HG03159 (cell line): ENCODE data around the gene ATRNL1.
A peak's percentile ranks its signal among the peaks of the same experiment; 100 is the strongest.

ENCODE experiments used
- ATAC-seq: cut with Tn5 transposase; IDR thresholded peaks from one replicate; pipeline ENCODE4 v1.9.1; 2021; ENCODE audit warnings: mild to moderate bottlenecking, moderate library complexity; ENCODE audit not compliant: unreplicated experiment

Gene ATRNL1

GRCh38 chr10:115572740-115573455 lies 479.7 kb downstream of the ATRNL1 start:
- ATAC-seq: no peak

GRCh38 chr10:115580239-115580638 lies 487.1 kb downstream of the ATRNL1 start:
- ATAC-seq: no peak

DNA sequence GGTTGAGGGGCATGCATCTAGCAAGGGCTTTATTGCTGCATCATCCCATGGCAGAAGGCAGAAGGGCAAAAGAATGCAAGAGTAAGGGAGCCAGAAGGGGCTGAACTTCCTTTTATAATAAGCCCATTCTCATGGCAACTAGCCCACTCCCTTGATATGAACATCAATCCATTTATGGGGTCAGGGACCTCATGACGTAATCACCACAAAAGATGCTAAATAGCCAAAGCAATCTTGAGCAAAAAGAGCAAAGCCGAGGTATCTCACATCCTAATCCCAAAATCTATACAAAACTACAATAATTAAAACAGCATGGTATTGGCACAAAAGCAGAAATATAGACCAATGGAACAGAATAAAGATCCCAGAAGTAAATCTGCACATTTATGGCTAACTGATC lies 499.9 kb downstream of the ATRNL1 start:
- ATAC-seq: no peak

DNA sequence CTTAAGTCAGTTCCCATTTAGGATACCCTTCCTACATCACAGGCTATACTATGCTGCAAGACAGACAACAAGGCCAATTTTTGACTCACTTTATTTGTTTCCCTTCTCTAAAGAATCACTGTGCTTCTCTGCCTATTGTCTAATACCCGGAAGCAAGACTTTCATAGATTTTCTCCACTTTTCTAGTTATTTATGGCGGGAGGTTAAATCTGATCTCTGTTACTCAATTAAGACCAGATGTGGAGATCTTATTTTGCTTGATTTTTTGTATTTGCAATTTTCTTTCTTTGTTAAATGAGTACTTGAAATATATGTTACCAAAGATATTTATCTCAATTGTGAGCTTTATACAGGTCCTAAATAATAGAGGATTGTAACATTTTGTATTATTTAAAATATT lies 511.5 kb downstream of the ATRNL1 start:
- ATAC-seq: no peak

- ATAC-seq: no peak
These were observed 512.9 kb downstream of the ATRNL1 start for GRCh38 chr10:115606086-115606485.

- ATAC-seq: no peak
These were observed 513.6 kb downstream of the ATRNL1 start for GRCh38 chr10:115606741-115607140.

DNA sequence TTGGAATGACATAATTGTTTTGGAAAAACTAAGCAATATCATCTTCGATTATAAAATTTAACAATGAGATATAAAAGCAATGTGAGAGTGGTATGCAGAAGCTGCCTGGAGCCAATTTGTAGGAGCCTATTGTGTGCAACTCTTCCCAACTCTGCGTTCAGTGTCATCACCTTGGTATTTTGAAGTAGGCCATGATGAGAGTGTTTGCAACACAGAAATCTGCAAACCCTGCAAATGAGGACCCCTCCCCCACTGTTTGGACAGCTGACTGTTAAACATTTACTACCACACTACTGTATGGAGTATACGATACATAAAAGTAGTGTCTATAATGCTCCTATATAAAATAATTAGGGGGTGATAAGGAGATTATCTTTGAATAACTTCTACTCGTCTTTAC lies 531.3 kb downstream of the ATRNL1 start:
- no peak for ATAC-seq

DNA sequence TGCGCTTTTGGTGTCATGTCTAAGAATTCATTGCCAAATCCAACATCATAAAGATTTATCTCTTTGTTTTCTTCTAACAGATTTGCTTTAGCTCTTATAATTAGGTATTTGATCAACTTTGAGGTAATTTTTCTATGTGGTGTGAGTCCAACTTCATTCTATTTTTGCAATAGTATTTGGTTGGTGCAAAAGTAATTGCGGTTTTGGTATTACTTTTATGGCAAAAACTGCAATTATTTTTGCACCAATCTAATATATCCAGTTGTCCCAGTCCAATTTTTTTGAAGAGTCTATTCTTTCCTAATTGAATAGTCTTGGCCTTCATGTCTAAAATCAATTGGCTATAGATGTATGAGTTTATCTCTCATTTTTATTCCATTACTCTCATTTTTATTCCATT lies 535.5 kb downstream of the ATRNL1 start:
- ATAC-seq: no peak

DNA sequence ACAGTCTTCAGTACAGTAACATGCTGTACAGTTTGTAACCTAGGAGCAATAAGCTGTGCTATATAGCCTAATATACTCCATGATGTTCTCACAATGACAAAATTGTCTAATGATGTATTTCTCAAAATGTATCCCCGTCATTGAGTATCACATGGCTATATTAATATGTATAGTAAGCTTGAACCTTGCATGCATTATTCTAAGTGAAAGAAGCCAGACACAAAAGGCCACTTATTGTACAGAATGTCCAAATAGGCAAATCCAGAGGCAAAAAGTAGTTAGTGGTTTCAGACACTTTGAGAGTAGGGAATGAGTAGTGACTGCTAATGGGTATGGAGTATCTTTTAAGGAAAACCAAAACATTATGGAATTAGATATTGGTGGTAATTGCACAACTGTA lies 545.1 kb downstream of the ATRNL1 start:
- no peak for ATAC-seq

DNA sequence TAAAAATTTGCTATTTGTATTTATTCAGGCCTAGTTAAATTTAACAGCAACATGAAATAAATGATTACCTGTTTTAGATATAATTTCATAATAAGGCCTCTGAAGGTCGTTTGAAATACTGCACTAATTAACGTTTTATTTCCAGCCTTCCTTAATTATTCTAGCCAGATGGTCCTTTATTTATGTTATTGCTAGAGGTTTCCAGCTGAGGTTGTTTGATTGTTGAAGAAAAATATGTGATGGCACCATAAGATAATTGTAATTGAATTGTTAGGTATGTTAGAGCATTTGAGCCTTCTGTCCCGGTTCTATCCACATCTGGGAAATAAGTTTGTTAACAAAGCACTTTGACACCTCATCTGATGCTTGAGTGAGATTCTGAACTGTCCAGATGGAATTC lies 556.1 kb downstream of the ATRNL1 start:
- no peak for ATAC-seq

- no peak for ATAC-seq
These were observed 560.3 kb downstream of the ATRNL1 start for GRCh38 chr10:115653473-115653872.

- ATAC-seq: no peak
These were observed 561.8 kb downstream of the ATRNL1 start for GRCh38 chr10:115654961-115655360.

- ATAC-seq: no peak
These were observed 564.1 kb downstream of the ATRNL1 start for GRCh38 chr10:115657161-115657860.

DNA sequence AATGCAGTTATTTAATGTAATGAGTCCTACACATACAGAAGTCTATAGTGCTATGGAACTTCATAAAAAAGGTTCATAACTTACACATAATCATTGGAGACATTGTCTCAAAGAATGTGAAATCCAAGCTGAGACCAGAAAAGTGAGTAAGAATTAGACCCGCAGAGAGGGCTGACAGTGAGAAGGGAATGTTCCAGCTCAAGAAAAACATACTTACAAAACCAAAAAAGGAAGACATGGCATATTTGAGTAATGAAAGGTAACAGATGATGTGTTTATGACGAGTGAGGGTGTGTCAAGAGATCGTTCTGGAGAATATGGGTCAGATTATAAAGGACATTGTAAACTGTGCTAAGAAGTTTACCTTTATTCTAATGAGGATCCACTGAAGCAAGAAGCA lies 566.5 kb downstream of the ATRNL1 start:
- no peak for ATAC-seq

DNA sequence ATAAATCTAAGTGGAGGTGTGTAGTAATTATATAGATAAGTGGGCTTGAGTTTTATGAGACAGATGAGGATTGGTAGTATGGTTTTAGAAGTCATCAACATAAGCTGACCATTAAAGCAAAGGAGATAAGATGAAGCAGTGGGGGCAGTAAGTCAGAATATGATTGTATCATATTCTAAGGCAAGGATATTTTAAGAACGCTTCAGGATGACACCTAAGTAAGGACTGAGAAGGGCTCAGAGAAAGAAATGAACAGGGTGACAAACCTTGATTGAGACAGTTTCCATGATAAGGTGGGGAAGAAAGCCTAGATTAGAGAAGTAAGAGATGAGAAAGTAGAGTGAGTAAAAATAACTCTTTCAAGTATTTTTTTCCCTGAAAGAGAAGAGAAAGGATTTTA lies 567.2 kb downstream of the ATRNL1 start:
- no peak for ATAC-seq

DNA sequence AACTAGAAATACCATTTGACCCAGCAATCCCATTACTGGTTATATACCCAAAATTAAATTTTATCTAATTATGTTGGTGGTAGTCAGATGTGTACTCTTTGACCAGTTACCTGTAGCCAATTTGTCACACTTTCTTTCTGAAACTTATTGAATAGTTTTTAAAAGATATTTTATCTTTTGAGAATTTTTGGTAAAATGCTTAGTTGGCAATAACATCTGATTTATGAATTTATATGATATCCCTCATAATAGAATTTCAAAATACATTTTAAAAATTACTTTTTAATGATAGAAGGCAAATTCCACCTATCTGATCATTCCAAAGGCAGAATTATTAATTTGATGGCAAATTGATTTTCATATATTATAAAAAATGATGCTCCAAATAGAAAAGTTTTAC lies 569.3 kb downstream of the ATRNL1 start:
- ATAC-seq: no peak

- no peak for ATAC-seq
These were observed 572.4 kb downstream of the ATRNL1 start for GRCh38 chr10:115665549-115665948.

GRCh38 chr10:115674496-115674895 lies 581.3 kb downstream of the ATRNL1 start:
- no peak for ATAC-seq

DNA sequence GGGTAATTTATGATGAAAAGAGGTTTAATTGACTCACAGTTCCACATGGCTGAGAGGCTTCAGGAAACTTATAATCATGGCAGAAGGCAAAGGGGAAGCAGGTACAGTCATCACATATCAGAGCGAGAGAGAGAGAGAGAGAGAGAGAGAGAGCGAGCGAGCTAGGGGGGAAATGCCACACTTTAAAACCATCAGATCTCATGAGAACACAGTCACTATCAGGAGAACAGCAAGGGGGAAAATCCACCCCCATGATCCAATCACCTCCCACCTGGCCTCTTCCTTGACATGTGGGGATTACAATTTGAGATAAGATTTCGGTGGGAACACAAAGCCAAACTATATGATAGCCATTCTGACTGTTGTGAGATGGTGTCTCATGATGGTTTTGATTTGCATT lies 603.6 kb downstream of the ATRNL1 start:
- no peak for ATAC-seq

GRCh38 chr10:115706026-115706425 lies 612.9 kb downstream of the ATRNL1 start:
- no peak for ATAC-seq

DNA sequence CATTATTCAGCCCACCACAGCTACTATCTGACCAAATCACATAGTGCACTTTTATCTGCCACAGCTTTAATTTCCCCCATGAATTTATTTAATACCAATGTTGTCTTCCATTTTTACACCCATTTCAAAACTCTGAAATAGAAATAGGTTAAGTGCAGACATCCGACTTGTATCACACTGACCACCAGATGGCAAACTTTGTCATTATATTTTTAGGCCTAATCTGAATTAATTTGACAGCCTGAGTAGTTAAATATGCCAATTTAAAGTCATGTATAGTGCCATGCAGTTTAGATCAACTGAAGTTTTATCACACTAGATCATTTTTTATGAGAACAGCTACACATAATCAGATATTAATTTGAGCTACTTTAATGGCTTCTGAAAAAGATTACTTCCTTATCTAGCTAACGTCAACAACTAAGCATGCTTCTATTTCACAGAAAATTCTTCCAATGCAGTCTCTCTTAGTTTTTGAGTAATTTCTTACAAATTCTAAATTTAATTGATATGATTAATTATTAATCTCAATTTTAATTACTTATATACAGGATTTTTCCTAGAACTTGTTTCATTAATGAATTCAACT lies 613.4 kb downstream of the ATRNL1 start:
- ATAC-seq: peak; percentile 52

DNA sequence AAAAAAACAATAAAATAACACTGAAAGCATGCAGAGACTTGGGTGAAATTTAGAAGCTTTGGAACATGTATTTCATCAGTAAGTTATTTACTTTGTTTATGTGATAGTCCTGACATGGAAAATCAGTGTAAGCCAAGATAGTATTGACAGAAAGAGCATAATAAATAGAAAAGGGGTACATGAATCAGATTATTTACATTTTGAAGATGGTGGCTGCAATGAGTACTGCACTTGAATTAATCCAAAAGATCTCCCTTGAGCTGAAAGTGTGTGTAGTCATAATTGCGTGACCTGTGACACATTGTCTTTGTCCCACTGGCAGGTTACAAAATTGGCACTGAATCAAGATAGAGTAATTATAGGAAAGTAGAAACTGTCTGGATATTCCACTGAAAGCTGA lies 617.0 kb downstream of the ATRNL1 start:
- peak; percentile 51 for ATAC-seq
